Mesendoderm (in vitro differentiated cells): ENCODE data around the gene SLC5A12.

Source experiments
- DNase-seq: peaks from one replicate; pipeline ENCODE4 v3.0.0; 2013
- H2AK5ac ChIP-seq: 2 replicates; pipeline ENCODE4 v1.6.1; 2013; ENCODE audit warnings: low read length, inconsistent platforms
- H2BK120ac ChIP-seq: 2 replicates; pipeline ENCODE4 v1.6.1; 2013; ENCODE audit warnings: low read depth, mild to moderate bottlenecking, low read length, moderate library complexity, mixed read lengths
- H2BK15ac ChIP-seq: replicated peaks from 2 replicates; pipeline ENCODE4 v1.6.1; 2013; ENCODE audit warnings: low read depth, mild to moderate bottlenecking, moderate library complexity
- H2BK5ac ChIP-seq: 2 replicates; pipeline ENCODE4 v1.6.1; 2013; ENCODE audit warnings: low read length, inconsistent platforms
- H3K18ac ChIP-seq: 2 replicates; pipeline ENCODE4 v1.6.1; 2013; ENCODE audit warnings: mild to moderate bottlenecking, low read length, mixed read lengths
- H3K23ac ChIP-seq: one replicate; pipeline ENCODE4 v1.6.1; 2013; ENCODE audit warnings: low read length
- H3K27ac ChIP-seq: 2 replicates; pipeline ENCODE4 v1.5.1; 2013; ENCODE audit warnings: low read depth, mild to moderate bottlenecking, inconsistent platforms, low read length, moderate library complexity
- H3K27me3 ChIP-seq: 2 replicates; pipeline ENCODE4 v1.6.1; 2013; ENCODE audit warnings: low read length, control low read depth, mild to moderate bottlenecking, inconsistent platforms; ENCODE audit not compliant: insufficient read depth, poor library complexity
- H3K36me3 ChIP-seq: 2 replicates; pipeline ENCODE4 v1.6.1; 2013; ENCODE audit warnings: low read length, inconsistent platforms; ENCODE audit not compliant: control insufficient read depth, insufficient read depth
- H3K4ac ChIP-seq: one replicate; pipeline ENCODE4 v1.6.1; 2013; ENCODE audit warnings: low read depth, mild to moderate bottlenecking, low read length, moderate library complexity
- H3K4me1 ChIP-seq: 2 replicates; pipeline ENCODE4 v1.6.1; 2013; ENCODE audit warnings: low read depth, low read length, inconsistent platforms; ENCODE audit not compliant: control insufficient read depth
- H3K4me2 ChIP-seq: 2 replicates; pipeline ENCODE4 v1.6.1; 2013; ENCODE audit warnings: low read length
- H3K4me3 ChIP-seq: 2 replicates; pipeline ENCODE4 v1.5.1; 2013; ENCODE audit warnings: mild to moderate bottlenecking, low read length
- H3K56ac ChIP-seq: one replicate; pipeline ENCODE4 v1.6.1; 2013; ENCODE audit warnings: low read length
- H3K79me1 ChIP-seq: 2 replicates; pipeline ENCODE4 v1.6.1; 2013; ENCODE audit warnings: low read length, inconsistent platforms
- H3K79me2 ChIP-seq: 2 replicates; pipeline ENCODE4 v1.6.1; 2013; ENCODE audit warnings: mild to moderate bottlenecking, low read length; ENCODE audit not compliant: control insufficient read depth, insufficient read depth
- H3K9ac ChIP-seq: 2 replicates; pipeline ENCODE4 v1.6.1; 2013; ENCODE audit warnings: low read length, inconsistent platforms
- H4K5ac ChIP-seq: one replicate; pipeline ENCODE4 v1.6.1; 2013; ENCODE audit warnings: low read length
- H4K8ac ChIP-seq: one replicate; pipeline ENCODE4 v1.6.1; 2013; ENCODE audit warnings: low read depth, mild to moderate bottlenecking, control low read depth, low read length, moderate library complexity
- WGBS: extraction: QIAGEN DNeasy Blood & Tissue Kit; methylation state at CpG from one replicate; pipeline ENCODE4 v1.1.7; 2013; ENCODE audit warnings: low lambda C conversion rate, missing lambda C conversion rate; ENCODE audit not compliant: insufficient coverage; ENCODE audit errors: extremely low coverage; 5-methylcytosine and 5-hydroxymethylcytosine counted together

Gene SLC5A12

GRCh38 chr11:26632691-26633159 lies 89.1 kb downstream of the SLC5A12 start:
- WGBS, result no CpG with 5 or more reads among the region's 2 CpGs
- H3K27ac ChIP-seq, result no peak overlapping the region
- H3K23ac ChIP-seq, result no peak overlapping the region
- no peaks in the 10 kb centered on the region for H3K27me3 ChIP-seq
- H2BK120ac ChIP-seq, result no peak overlapping the region
- H4K5ac ChIP-seq, result no peak overlapping the region
- H2AK5ac ChIP-seq, result no peak overlapping the region
- no peak overlapping the region for H4K8ac ChIP-seq
- no peak for DNase-seq
- no peak overlapping the region for H3K4me3 ChIP-seq
- no peak overlapping the region for H2BK5ac ChIP-seq
- no peaks in the 10 kb centered on the region for H3K4me1 ChIP-seq
- H3K4me2 ChIP-seq, result no peak overlapping the region
- no peak overlapping the region for H3K9ac ChIP-seq
- no peak overlapping the region for H2BK15ac ChIP-seq
- H3K4ac ChIP-seq, result no peak overlapping the region
- no peak overlapping the region for H3K56ac ChIP-seq
- H3K79me1 ChIP-seq, result no peaks in the 10 kb centered on the region
- H3K18ac ChIP-seq, result no peak overlapping the region
- H3K36me3 ChIP-seq, result no peaks in the 10 kb centered on the region
- H3K79me2 ChIP-seq, result no peaks in the 10 kb centered on the region

- Histone ChIP-seq H3K4me2 (no peak overlapping the region), H2AK5ac (no peak overlapping the region), H2BK15ac (no peak overlapping the region), H3K9ac (no peak overlapping the region), H3K27me3 (no peaks in the 10 kb centered on the region), H3K18ac (no peak overlapping the region), H3K4me1 (no peaks in the 10 kb centered on the region), H3K23ac (no peak overlapping the region), H3K4ac (no peak overlapping the region), H2BK120ac (no peak overlapping the region), H2BK5ac (no peak overlapping the region), H4K8ac (no peak overlapping the region), H3K27ac (no peak overlapping the region), H3K36me3 (no peaks in the 10 kb centered on the region), H4K5ac (no peak overlapping the region), H3K79me1 (no peaks in the 10 kb centered on the region), H3K56ac (no peak overlapping the region), H3K79me2 (no peaks in the 10 kb centered on the region), H3K4me3 (no peak overlapping the region)
- no peak for DNase-seq
- WGBS, result no CpG with 5 or more reads among the region's 1 CpG
These were observed 95.5 kb downstream of the SLC5A12 start for GRCh38 chr11:26626346-26626745.

GRCh38 chr11:26623076-26623659 lies 98.7 kb downstream of the SLC5A12 start:
- no peak overlapping the region for H3K18ac ChIP-seq
- no peak overlapping the region for H3K4me3 ChIP-seq
- WGBS, result no CpG with 5 or more reads among the region's 2 CpGs
- no peak overlapping the region for H2AK5ac ChIP-seq
- H3K4me2 ChIP-seq, result no peak overlapping the region
- H3K56ac ChIP-seq, result no peak overlapping the region
- no peaks in the 10 kb centered on the region for H3K79me2 ChIP-seq
- no peak overlapping the region for H2BK15ac ChIP-seq
- no peak overlapping the region for H2BK120ac ChIP-seq
- no peak overlapping the region for H4K8ac ChIP-seq
- no peaks in the 10 kb centered on the region for H3K79me1 ChIP-seq
- no peak overlapping the region for H3K23ac ChIP-seq
- no peak overlapping the region for H3K4ac ChIP-seq
- H3K27me3 ChIP-seq, result no peaks in the 10 kb centered on the region
- peaks cover 2% of the 10 kb centered on the region for H3K4me1 ChIP-seq
- no peak overlapping the region for H4K5ac ChIP-seq
- H2BK5ac ChIP-seq, result no peak overlapping the region
- no peak for DNase-seq
- no peaks in the 10 kb centered on the region for H3K36me3 ChIP-seq
- no peak overlapping the region for H3K9ac ChIP-seq
- no peak overlapping the region for H3K27ac ChIP-seq

- no peak overlapping the region for H4K8ac ChIP-seq
- H3K27ac ChIP-seq, result no peak overlapping the region
- DNase-seq, result no peak
- H2BK5ac ChIP-seq, result no peak overlapping the region
- no peaks in the 10 kb centered on the region for H3K36me3 ChIP-seq
- H3K23ac ChIP-seq, result no peak overlapping the region
- H3K4me2 ChIP-seq, result no peak overlapping the region
- no peak overlapping the region for H3K56ac ChIP-seq
- H2BK120ac ChIP-seq, result no peak overlapping the region
- peaks cover 2% of the 10 kb centered on the region for H3K4me1 ChIP-seq
- no peak overlapping the region for H3K18ac ChIP-seq
- H3K9ac ChIP-seq, result no peak overlapping the region
- no peak overlapping the region for H2BK15ac ChIP-seq
- no peaks in the 10 kb centered on the region for H3K79me1 ChIP-seq
- H4K5ac ChIP-seq, result no peak overlapping the region
- H2AK5ac ChIP-seq, result no peak overlapping the region
- no peak overlapping the region for H3K4ac ChIP-seq
- no CpG with 5 or more reads among the region's 2 CpGs for WGBS
- no peaks in the 10 kb centered on the region for H3K27me3 ChIP-seq
- no peaks in the 10 kb centered on the region for H3K79me2 ChIP-seq
- H3K4me3 ChIP-seq, result no peak overlapping the region
These were observed 99.7 kb downstream of the SLC5A12 start for GRCh38 chr11:26622181-26622580.

GRCh38 chr11:26621132-26621531 lies 100.7 kb downstream of the SLC5A12 start:
- H3K56ac ChIP-seq, result no peak overlapping the region
- H4K5ac ChIP-seq, result no peak overlapping the region
- no peak overlapping the region for H2BK5ac ChIP-seq
- DNase-seq, result peak; percentile 6
- H3K27ac ChIP-seq, result no peak overlapping the region
- H3K4me2 ChIP-seq, result no peak overlapping the region
- H2AK5ac ChIP-seq, result no peak overlapping the region
- no peak overlapping the region for H3K18ac ChIP-seq
- H3K4me1 ChIP-seq, result peaks cover 2% of the 10 kb centered on the region
- no peak overlapping the region for H3K4me3 ChIP-seq
- H3K27me3 ChIP-seq, result no peaks in the 10 kb centered on the region
- no peaks in the 10 kb centered on the region for H3K79me1 ChIP-seq
- no peak overlapping the region for H2BK120ac ChIP-seq
- no peak overlapping the region for H3K9ac ChIP-seq
- H3K23ac ChIP-seq, result no peak overlapping the region
- no peak overlapping the region for H2BK15ac ChIP-seq
- H3K79me2 ChIP-seq, result no peaks in the 10 kb centered on the region
- no peak overlapping the region for H4K8ac ChIP-seq
- no peak overlapping the region for H3K4ac ChIP-seq
- H3K36me3 ChIP-seq, result no peaks in the 10 kb centered on the region
